ENCODE results near the gene GPR22. TPM values are rescaled to one million over a fixed set of nuclear protein-coding genes. Genes with fewer than 3 reads are reported as not detected.

Gene GPR22
- polyA plus RNA-seq, 4 donors = 0.07 to 0.27 (median 0.16) TPM; not detected in 1

DNA sequence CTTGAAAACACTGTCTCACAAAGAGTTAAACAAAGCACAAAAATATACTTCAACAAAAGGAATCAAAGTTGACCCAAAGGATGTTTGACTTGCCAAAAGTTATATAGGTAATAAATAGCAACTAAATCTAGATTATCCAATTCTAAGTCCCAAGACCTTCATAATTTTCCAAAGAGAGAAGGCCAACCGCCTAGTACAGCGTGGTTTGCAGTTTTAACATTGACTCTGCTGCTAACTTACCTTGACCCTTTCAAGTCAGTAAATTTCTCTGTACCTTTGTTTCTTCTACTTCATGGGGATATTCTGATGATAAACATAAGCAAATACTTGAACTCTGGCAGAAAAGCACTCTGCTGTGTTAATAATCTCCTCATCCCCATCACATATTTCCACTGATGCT is 1.9 kb upstream of the GPR22 start:
- Histone ChIP-seq H3K4me1 (ENCODE audit: control insufficient read depth in 3 of 3, insufficient read depth in 2 of 3, low read depth in 1 of 3, low read length in 2 of 3) (no peaks in the 10 kb centered on the region), H3K4me3 (ENCODE audit: low read depth in 1 of 3, low read length in 3 of 3) (no peak overlapping the region), H3K36me3 (ENCODE audit: control insufficient read depth in 3 of 3, insufficient read depth in 2 of 3, low read depth in 1 of 3, low read length in 3 of 3) (no peaks in the 10 kb centered on the region), H3K9me3 (ENCODE audit: control insufficient read depth in 2 of 2, insufficient read depth in 1 of 2, low read depth in 1 of 2, low read length in 1 of 2) (no peaks in the 10 kb centered on the region), H3K27ac (ENCODE audit: low read depth in 1 of 3, low read length in 2 of 3) (no peak overlapping the region), H3K27me3 (ENCODE audit: control insufficient read depth in 3 of 3, insufficient read depth in 3 of 3, low read length in 3 of 3) (no peaks in the 10 kb centered on the region)
- WGBS, 3 donors = 92 to 97% (median 95%) methylated on average over 2 of the region's 2 CpGs
- no peak for FAIRE-seq
- no peak for DNase-seq

DNA sequence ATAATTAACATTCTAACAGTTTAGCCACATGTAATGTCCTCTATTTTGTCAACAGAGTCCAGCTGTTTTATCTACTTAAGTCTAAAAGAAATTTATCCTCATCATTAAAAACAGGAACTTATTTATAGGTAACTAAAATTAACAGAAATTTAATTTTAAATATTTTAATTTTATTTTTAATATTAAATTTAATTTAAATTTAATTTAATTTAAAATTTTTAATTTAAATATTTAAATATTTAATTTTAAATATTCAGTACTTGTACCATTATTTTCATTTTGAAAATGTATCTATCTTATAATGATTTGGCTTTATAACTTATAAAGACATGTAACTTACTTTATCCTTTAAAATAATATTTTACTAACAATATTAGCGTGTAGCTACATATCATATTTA is 1.0 kb upstream of the GPR22 start:
- no peak overlapping the region for H3K27ac ChIP-seq (ENCODE audit: low read depth in 1 of 3, low read length in 2 of 3)
- whole genome bisulfite sequencing, 3 donors = 97 to 100% (median 97%) methylated on average over 1 of the region's 1 CpG
- no peaks in the 10 kb centered on the region for H3K27me3 ChIP-seq (ENCODE audit: control insufficient read depth in 3 of 3, insufficient read depth in 3 of 3, low read length in 3 of 3)
- no peak overlapping the region for H3K4me3 ChIP-seq (ENCODE audit: low read depth in 1 of 3, low read length in 3 of 3)
- no peaks in the 10 kb centered on the region for H3K36me3 ChIP-seq (ENCODE audit: control insufficient read depth in 3 of 3, insufficient read depth in 2 of 3, low read depth in 1 of 3, low read length in 3 of 3)
- FAIRE-seq (peak; percentile 94), DNase-seq (no peak)
- no peaks in the 10 kb centered on the region for H3K9me3 ChIP-seq (ENCODE audit: control insufficient read depth in 2 of 2, insufficient read depth in 1 of 2, low read depth in 1 of 2, low read length in 1 of 2)
- H3K4me1 ChIP-seq (ENCODE audit: control insufficient read depth in 3 of 3, insufficient read depth in 2 of 3, low read depth in 1 of 3, low read length in 2 of 3) = no peaks in the 10 kb centered on the region

DNA sequence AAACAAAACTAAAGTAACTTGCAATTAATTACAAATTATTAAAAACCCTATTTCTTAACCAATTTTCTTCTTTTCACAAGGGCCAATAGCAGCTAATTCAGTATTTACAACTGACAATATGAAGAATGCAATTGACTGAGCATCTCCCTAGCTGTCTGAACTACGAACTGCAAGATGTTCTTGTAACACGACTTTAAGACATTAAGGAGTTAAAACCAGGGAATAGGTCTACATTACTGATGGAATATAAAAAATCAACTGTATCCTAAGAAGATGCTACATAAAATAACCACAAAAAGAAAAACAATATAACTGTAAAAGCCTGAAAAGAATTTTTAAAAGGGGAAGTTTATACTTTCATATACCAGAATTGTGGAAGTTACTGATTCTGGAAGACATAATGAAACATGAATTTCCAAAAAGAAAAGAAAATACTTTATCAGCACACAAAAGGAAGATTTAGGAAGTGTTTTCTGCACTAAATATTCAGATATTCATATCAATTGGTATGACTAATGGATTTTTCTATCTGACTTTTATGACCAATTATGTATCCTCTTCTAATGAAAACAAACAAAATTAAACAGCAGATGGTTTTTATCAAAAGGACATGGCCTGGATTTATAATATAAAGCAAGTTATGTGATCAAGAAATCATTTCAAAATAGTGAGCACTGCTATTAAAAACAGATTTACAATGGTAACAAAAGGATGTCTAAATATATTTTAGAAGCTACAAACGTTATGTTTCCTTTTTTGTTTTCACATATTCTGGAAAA is 1.6 kb downstream of the GPR22 start:
- Histone ChIP-seq H3K36me3 (ENCODE audit: control insufficient read depth in 3 of 3, insufficient read depth in 2 of 3, low read depth in 1 of 3, low read length in 3 of 3) (no peaks in the 10 kb centered on the region), H3K9me3 (ENCODE audit: control insufficient read depth in 2 of 2, insufficient read depth in 1 of 2, low read depth in 1 of 2, low read length in 1 of 2) (no peaks in the 10 kb centered on the region), H3K4me1 (ENCODE audit: control insufficient read depth in 3 of 3, insufficient read depth in 2 of 3, low read depth in 1 of 3, low read length in 2 of 3) (no peaks in the 10 kb centered on the region), H3K27ac (ENCODE audit: low read depth in 1 of 3, low read length in 2 of 3) (no peak overlapping the region), H3K27me3 (ENCODE audit: control insufficient read depth in 3 of 3, insufficient read depth in 3 of 3, low read length in 3 of 3) (no peaks in the 10 kb centered on the region), H3K4me3 (ENCODE audit: low read depth in 1 of 3, low read length in 3 of 3) (no peak overlapping the region)
- DNase-seq (no peak), FAIRE-seq (peak; percentile 33)
- WGBS, 3 donors = 70 to 83% (median 82%) methylated on average over 3 of the region's 3 CpGs

DNA sequence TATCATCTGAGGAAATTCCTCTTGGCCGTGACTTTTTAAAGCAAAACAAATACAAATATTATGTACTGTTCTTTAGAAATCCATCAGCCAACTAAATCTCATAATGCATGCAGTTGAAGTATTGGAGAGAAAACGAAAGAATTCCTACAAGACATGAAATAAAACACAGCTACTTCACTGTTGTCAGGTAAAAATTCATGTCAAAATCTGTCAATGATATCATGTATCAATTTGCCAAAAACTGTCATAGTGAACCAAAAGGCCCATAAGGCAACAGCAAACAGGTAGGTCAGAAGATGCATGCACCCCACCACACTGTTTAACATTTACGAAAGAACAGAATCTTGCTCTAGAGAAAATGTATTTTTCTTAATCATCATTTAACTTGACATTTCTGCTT is 2.3 kb downstream of the GPR22 start:
- WGBS, 3 donors = 71 to 85% (median 77%) methylated on average over 3 of the region's 3 CpGs
- no peak for DNase-seq
- Histone ChIP-seq H3K4me3 (ENCODE audit: low read depth in 1 of 3, low read length in 3 of 3) (no peak overlapping the region), H3K36me3 (ENCODE audit: control insufficient read depth in 3 of 3, insufficient read depth in 2 of 3, low read depth in 1 of 3, low read length in 3 of 3) (no peaks in the 10 kb centered on the region), H3K27ac (ENCODE audit: low read depth in 1 of 3, low read length in 2 of 3) (no peak overlapping the region), H3K27me3 (ENCODE audit: control insufficient read depth in 3 of 3, insufficient read depth in 3 of 3, low read length in 3 of 3) (no peaks in the 10 kb centered on the region), H3K9me3 (ENCODE audit: control insufficient read depth in 2 of 2, insufficient read depth in 1 of 2, low read depth in 1 of 2, low read length in 1 of 2) (no peaks in the 10 kb centered on the region), H3K4me1 (ENCODE audit: control insufficient read depth in 3 of 3, insufficient read depth in 2 of 3, low read depth in 1 of 3, low read length in 2 of 3) (no peaks in the 10 kb centered on the region)
- FAIRE-seq = no peak

DNA sequence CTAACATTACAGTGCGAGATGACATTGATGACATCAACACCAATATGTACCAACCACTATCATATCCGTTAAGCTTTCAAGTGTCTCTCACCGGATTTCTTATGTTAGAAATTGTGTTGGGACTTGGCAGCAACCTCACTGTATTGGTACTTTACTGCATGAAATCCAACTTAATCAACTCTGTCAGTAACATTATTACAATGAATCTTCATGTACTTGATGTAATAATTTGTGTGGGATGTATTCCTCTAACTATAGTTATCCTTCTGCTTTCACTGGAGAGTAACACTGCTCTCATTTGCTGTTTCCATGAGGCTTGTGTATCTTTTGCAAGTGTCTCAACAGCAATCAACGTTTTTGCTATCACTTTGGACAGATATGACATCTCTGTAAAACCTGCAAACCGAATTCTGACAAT is 4.3 kb downstream of the GPR22 start:
- no peak overlapping the region for H3K4me3 ChIP-seq (ENCODE audit: low read depth in 1 of 3, low read length in 3 of 3)
- DNase-seq (no peak), FAIRE-seq (no peak)
- no peaks in the 10 kb centered on the region for H3K27me3 ChIP-seq (ENCODE audit: control insufficient read depth in 3 of 3, insufficient read depth in 3 of 3, low read length in 3 of 3)
- H3K36me3 ChIP-seq (ENCODE audit: control insufficient read depth in 3 of 3, insufficient read depth in 2 of 3, low read depth in 1 of 3, low read length in 3 of 3) = no peaks in the 10 kb centered on the region
- no peaks in the 10 kb centered on the region for H3K9me3 ChIP-seq (ENCODE audit: control insufficient read depth in 2 of 2, insufficient read depth in 1 of 2, low read depth in 1 of 2, low read length in 1 of 2)
- no peak overlapping the region for H3K27ac ChIP-seq (ENCODE audit: low read depth in 1 of 3, low read length in 2 of 3)
- WGBS, 3 donors = 75 to 83% (median 81%) methylated on average over 5 of the region's 5 CpGs
- no peaks in the 10 kb centered on the region for H3K4me1 ChIP-seq (ENCODE audit: control insufficient read depth in 3 of 3, insufficient read depth in 2 of 3, low read depth in 1 of 3, low read length in 2 of 3)

DNA sequence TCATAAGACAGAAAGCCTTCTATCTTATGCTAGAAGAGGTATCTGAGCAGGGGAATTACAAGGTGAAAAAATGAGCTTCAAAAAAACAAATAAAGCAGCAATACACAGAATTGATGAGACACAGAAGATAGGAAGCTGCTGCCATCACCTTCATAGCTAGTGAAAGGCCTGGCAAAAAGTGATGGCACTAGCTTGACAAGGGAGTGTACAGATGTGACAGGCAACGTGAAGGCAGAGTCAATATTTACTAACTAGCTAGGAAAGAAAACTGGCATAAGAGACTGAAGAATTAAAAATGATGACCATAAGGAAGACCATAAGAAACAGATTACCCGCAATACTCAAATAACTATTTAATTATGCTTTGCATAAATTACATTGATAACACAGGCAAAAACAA is 9.4 kb downstream of the GPR22 start:
- no peaks in the 10 kb centered on the region for H3K36me3 ChIP-seq (ENCODE audit: control insufficient read depth in 3 of 3, insufficient read depth in 2 of 3, low read depth in 1 of 3, low read length in 3 of 3)
- no peaks in the 10 kb centered on the region for H3K4me1 ChIP-seq (ENCODE audit: control insufficient read depth in 3 of 3, insufficient read depth in 2 of 3, low read depth in 1 of 3, low read length in 2 of 3)
- DNase-seq (no peak), FAIRE-seq (no peak)
- no peaks in the 10 kb centered on the region for H3K27me3 ChIP-seq (ENCODE audit: control insufficient read depth in 3 of 3, insufficient read depth in 3 of 3, low read length in 3 of 3)
- H3K4me3 ChIP-seq (ENCODE audit: low read depth in 1 of 3, low read length in 3 of 3) = no peak overlapping the region
- H3K27ac ChIP-seq (ENCODE audit: low read depth in 1 of 3, low read length in 2 of 3) = no peak overlapping the region
- 70 to 83% (median 79%) methylated on average over 2 of the region's 2 CpGs for WGBS, 3 donors
- H3K9me3 ChIP-seq (ENCODE audit: control insufficient read depth in 2 of 2, insufficient read depth in 1 of 2, low read depth in 1 of 2, low read length in 1 of 2) = no peaks in the 10 kb centered on the region

DNA sequence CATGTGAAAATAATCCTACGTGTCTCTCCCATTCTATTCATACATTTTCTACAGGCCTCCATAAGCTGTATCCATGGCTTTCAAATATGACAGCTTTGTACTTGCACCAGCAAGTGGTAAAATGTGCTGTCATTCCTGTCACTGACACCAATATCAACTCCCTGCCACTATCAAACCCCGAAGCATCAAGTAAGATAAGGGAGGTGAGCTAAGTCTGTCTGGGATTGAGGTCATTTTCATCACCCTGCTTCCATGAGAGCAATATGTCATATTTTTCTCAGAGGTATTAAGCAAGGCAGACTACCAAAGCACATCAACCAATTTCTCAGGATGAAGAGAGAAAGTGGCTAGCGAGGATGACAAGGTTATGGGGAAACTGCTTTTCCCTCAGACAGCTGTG is 11.1 kb downstream of the GPR22 start:
- no peak overlapping the region for H3K4me3 ChIP-seq (ENCODE audit: low read depth in 1 of 3, low read length in 3 of 3)
- H3K36me3 ChIP-seq (ENCODE audit: control insufficient read depth in 3 of 3, insufficient read depth in 2 of 3, low read depth in 1 of 3, low read length in 3 of 3) = no peaks in the 10 kb centered on the region
- 81 to 93% (median 87%) methylated on average over 3 of the region's 3 CpGs for WGBS, 3 donors
- no peaks in the 10 kb centered on the region for H3K27me3 ChIP-seq (ENCODE audit: control insufficient read depth in 3 of 3, insufficient read depth in 3 of 3, low read length in 3 of 3)
- no peaks in the 10 kb centered on the region for H3K4me1 ChIP-seq (ENCODE audit: control insufficient read depth in 3 of 3, insufficient read depth in 2 of 3, low read depth in 1 of 3, low read length in 2 of 3)
- no peaks in the 10 kb centered on the region for H3K9me3 ChIP-seq (ENCODE audit: control insufficient read depth in 2 of 2, insufficient read depth in 1 of 2, low read depth in 1 of 2, low read length in 1 of 2)
- no peak overlapping the region for H3K27ac ChIP-seq (ENCODE audit: low read depth in 1 of 3, low read length in 2 of 3)
- FAIRE-seq = no peak
- no peak for DNase-seq

DNA sequence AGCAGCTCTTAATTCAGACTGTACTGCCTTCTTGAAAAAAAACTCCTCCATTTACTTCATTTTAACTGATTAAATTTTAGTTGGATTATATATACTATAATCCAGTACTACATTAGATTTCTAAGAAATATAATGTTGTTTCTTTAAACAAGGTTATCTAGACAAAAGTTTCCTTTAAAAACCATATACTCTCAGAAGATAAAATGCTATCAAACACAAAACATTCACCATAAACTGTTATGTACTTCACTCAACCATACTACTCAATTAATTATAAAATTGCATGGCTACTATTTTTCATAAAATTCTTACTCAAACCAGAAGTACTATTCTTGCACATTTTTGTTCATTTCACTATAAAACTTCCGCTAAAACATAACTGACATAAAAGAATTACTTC is 12.7 kb downstream of the GPR22 start:
- Histone ChIP-seq H3K36me3 (ENCODE audit: control insufficient read depth in 3 of 3, insufficient read depth in 2 of 3, low read depth in 1 of 3, low read length in 3 of 3) (no peaks in the 10 kb centered on the region), H3K9me3 (ENCODE audit: control insufficient read depth in 2 of 2, insufficient read depth in 1 of 2, low read depth in 1 of 2, low read length in 1 of 2) (no peaks in the 10 kb centered on the region), H3K27me3 (ENCODE audit: control insufficient read depth in 3 of 3, insufficient read depth in 3 of 3, low read length in 3 of 3) (no peaks in the 10 kb centered on the region), H3K4me3 (ENCODE audit: low read depth in 1 of 3, low read length in 3 of 3) (no peak overlapping the region), H3K27ac (ENCODE audit: low read depth in 1 of 3, low read length in 2 of 3) (no peak overlapping the region), H3K4me1 (ENCODE audit: control insufficient read depth in 3 of 3, insufficient read depth in 2 of 3, low read depth in 1 of 3, low read length in 2 of 3) (no peaks in the 10 kb centered on the region)
- FAIRE-seq (peak; percentile 68), DNase-seq (no peak)
- WGBS, 3 donors = 96 to 98% (median 96%) methylated on average over 1 of the region's 1 CpG

DNA sequence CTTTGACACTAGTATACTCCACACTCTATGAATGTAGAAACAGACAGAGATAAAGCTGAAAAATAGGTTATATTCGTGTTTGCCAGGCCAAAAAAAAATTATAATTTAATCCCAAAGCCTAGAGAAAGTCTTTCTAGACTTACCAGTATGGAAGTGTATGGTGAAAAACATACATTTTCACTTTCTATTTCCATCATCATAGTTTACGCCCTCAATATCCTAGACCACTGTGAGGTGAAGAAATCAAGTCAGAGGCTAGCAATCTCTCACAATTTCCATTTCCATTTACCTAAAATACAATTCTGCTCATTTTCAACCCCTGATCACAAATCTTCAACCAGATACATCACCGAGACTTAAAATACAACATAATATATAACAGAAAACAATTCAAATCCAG is 16.2 kb downstream of the GPR22 start:
- FAIRE-seq (no peak), DNase-seq (no peak)
- 84 to 87% (median 85%) methylated on average over 3 of the region's 3 CpGs for WGBS, 3 donors
- Histone ChIP-seq H3K9me3 (ENCODE audit: control insufficient read depth in 2 of 2, insufficient read depth in 1 of 2, low read depth in 1 of 2, low read length in 1 of 2) (no peaks in the 10 kb centered on the region), H3K36me3 (ENCODE audit: control insufficient read depth in 3 of 3, insufficient read depth in 2 of 3, low read depth in 1 of 3, low read length in 3 of 3) (peaks cover 0 to 3% (median 0%) of the 10 kb centered on the region in 3 donors), H3K4me1 (ENCODE audit: control insufficient read depth in 3 of 3, insufficient read depth in 2 of 3, low read depth in 1 of 3, low read length in 2 of 3) (no peaks in the 10 kb centered on the region), H3K27me3 (ENCODE audit: control insufficient read depth in 3 of 3, insufficient read depth in 3 of 3, low read length in 3 of 3) (no peaks in the 10 kb centered on the region), H3K4me3 (ENCODE audit: low read depth in 1 of 3, low read length in 3 of 3) (no peak overlapping the region), H3K27ac (ENCODE audit: low read depth in 1 of 3, low read length in 2 of 3) (no peak overlapping the region)

Data from small intestine (tissue), 7 donors.